Right lobe of liver (tissue), 4 donors: ENCODE measurements around the gene EXOC1L.

Experiments used
- CTCF ChIP-seq, 4 donors: fragments of 200-600 bp in 3 of 4; fragments of 450-650 bp in 1 of 4; IDR thresholded peaks; one replicate each; pipeline versions ENCODE4 v1.5.1 to v1.8.0; 2016 to 2022; ENCODE audit warnings: antibody characterized with exemption in 4 of 4, mild to moderate bottlenecking in 2 of 4
- POLR2A ChIP-seq: fragments of 450-650 bp; IDR thresholded peaks from one replicate; pipeline ENCODE4 v1.6.1; 2017; ENCODE audit warnings: antibody characterized with exemption, mild to moderate bottlenecking
- donor health status: DM: no; HTN: no; CAD: no.
- donor health status: DM: no; HTN: no; CAD: no.
- donor health status: DM: no; HTN: yes; CAD: no.

GRCh38 chr4:55874831-55875230, 55.2 kb downstream of the EXOC1L start:
- no peak for TF ChIP-seq CTCF (IDR thresholded peaks at IDR 0.05)
- no peak for TF ChIP-seq POLR2A
